ENCODE results near the gene GRAMD2B. TPM values are rescaled to one million over a fixed set of nuclear protein-coding genes. Genes with fewer than 3 reads are reported as not detected.

The GRAMD2B gene
- total and polyA plus RNA-seq, 2 of the 13 experiments (the other 11 are each of a cell fraction or from before 2014, with no cell fraction given), result 8.1 to 10.6 TPM

GRCh38 chr5:126443374-126443851, 20.2 kb downstream of the GRAMD2B start (continued):
- TF ChIP-seq EP300 (IDR thresholded peaks at IDR 0.05; ENCODE audit: low read depth in 2 of 2, low read length in 2 of 2) (0 out of 4 replicates have a peak, but pooled peaks of 1 of the 2 experiments have one; percentile 12), EP300 (CRISPR knock-in tag; IDR thresholded peaks at IDR 0.05; ENCODE audit: borderline replicate concordance) (no peak), HMG20A (CRISPR knock-in tag; IDR thresholded peaks at IDR 0.05; ENCODE audit: borderline replicate concordance) (peak; percentile 27; the same call in 1 of the 2 replicates), ZSCAN9 (CRISPR knock-in tag; IDR thresholded peaks at IDR 0.05; ENCODE audit: borderline replicate concordance) (no peak), RNF2 (conservative IDR thresholded peaks at IDR 0.05; ENCODE audit: low read depth) (no peak), ZBTB37 (CRISPR knock-in tag; IDR thresholded peaks at IDR 0.05) (no peak), GATAD2A (CRISPR knock-in tag; IDR thresholded peaks at IDR 0.05) (no peak)

- CTCF ChIA-PET (ENCODE audit: low intra/inter-chr PET ratio, low total read pairs), result no interaction called here
- in situ Hi-C loops (cut with HindIII; ENCODE audit: extremely low pct_ligation_motif_present, low pct_unique_long_range_greater_than_20kb) (no loop called here), intact Hi-C loops (cut with micrococcal nuclease; ENCODE audit: unreplicated experiment) (no loop called here)
- H3K36me3 ChIP-seq (replicated peaks in 1 of 2; ENCODE audit: control insufficient read depth in 1 of 2, insufficient read depth in 2 of 2, low read length in 2 of 2), result no peaks in the 10 kb centered on the region
- POLR2A ChIA-PET, result no interaction called here
- 98% methylated on average over 2 of the region's 2 CpGs for WGBS (ENCODE audit: low lambda C conversion rate)
- FAIRE-seq, result no peak
- H3K27me3 ChIP-seq (ENCODE audit: control insufficient read depth in 1 of 2, insufficient read depth in 2 of 2, low read length in 2 of 2), result no peaks in the 10 kb centered on the region
- no peaks in the 10 kb centered on the region for H3K9me3 ChIP-seq (ENCODE audit: low read length)
- no peaks in the 10 kb centered on the region for H3K79me2 ChIP-seq (ENCODE audit: insufficient read depth, low read length)
- H2AFZ ChIP-seq (ENCODE audit: low read length), result no peak overlapping the region
- no peak overlapping the region for H3K27ac ChIP-seq (ENCODE audit: extremely low read length, insufficient read depth, low read length)
- no peak overlapping the region for H3K4me3 ChIP-seq (replicated peaks in 1 of 3; ENCODE audit: insufficient read depth in 1 of 3, low read depth in 2 of 3, low read length in 3 of 3)
- peaks cover 11% of the 10 kb centered on the region; the same call in 1 of the 2 replicates for H3K4me1 ChIP-seq (ENCODE audit: insufficient read depth, low read length)
- no peak overlapping the region for H3K4me2 ChIP-seq (ENCODE audit: low read depth, low read length)
- no peak for ATAC-seq
- no TSS peak for BruUV-seq (replicated peaks)
- H3K9ac ChIP-seq (ENCODE audit: insufficient read depth, low read depth, low read length), result no peak overlapping the region
- H4K20me1 ChIP-seq (ENCODE audit: insufficient read depth, low read length), result no peaks in the 10 kb centered on the region
- no peak for DNase-seq (ENCODE audit: low spot score)
- no peak for TF ChIP-seq ZHX1 (CRISPR knock-in tag; IDR thresholded peaks at IDR 0.05; ENCODE audit: low read depth)
- TF ChIP-seq WIZ (CRISPR knock-in tag; IDR thresholded peaks at IDR 0.05), result no peak
- TF ChIP-seq NCOA1 (CRISPR knock-in tag; IDR thresholded peaks at IDR 0.05), result no peak
- TF ChIP-seq ZNF318 (CRISPR knock-in tag; IDR thresholded peaks at IDR 0.05), result no peak
- no peak for TF ChIP-seq MEIS1 (CRISPR knock-in tag; IDR thresholded peaks at IDR 0.05; ENCODE audit: borderline replicate concordance)
These were observed 20.9 kb downstream of the GRAMD2B start for GRCh38 chr5:126444137-126444536.

Measured in HepG2 (cell line).